Natural killer cell (primary cell): ENCODE data around the gene PUS7L. TPM values are rescaled to one million over a fixed set of nuclear protein-coding genes. Genes with fewer than 3 reads are reported as not detected.

ENCODE experiments used
- ATAC-seq, 3 donors: fragments of 150-1000 bp in 2 of 3; fragments of 200-7000 bp in 1 of 3; cut with Tn5 transposase; 1 replicate in 1 of 3; 2 replicates in 2 of 3; pipeline ENCODE4 v1.10.0; 2021; ENCODE audit warnings: mild to moderate bottlenecking in 2 of 3, moderate library complexity in 2 of 3
- DNase-seq, 2 donors: peaks; one replicate each; pipeline versions ENCODE4 v3.0.0 to v3.0.0-alpha.2; 2013 to 2021; ENCODE audit warnings: mixed read lengths in 1 of 2
- H3K27ac ChIP-seq: one replicate; pipeline ENCODE4 v1.5.1; 2013; ENCODE audit warnings: mild to moderate bottlenecking, low read length
- H3K27me3 ChIP-seq: one replicate; pipeline ENCODE4 v1.6.1; 2013; ENCODE audit warnings: low read length; ENCODE audit not compliant: control insufficient read depth, insufficient read depth
- H3K36me3 ChIP-seq: one replicate; pipeline ENCODE4 v1.6.1; 2013; ENCODE audit warnings: low read length; ENCODE audit not compliant: control insufficient read depth, insufficient read depth
- H3K4me1 ChIP-seq: one replicate; pipeline ENCODE4 v1.6.1; 2013; ENCODE audit warnings: low read length; ENCODE audit not compliant: control insufficient read depth, insufficient read depth
- H3K4me3 ChIP-seq: one replicate; pipeline ENCODE4 v1.5.1; 2013; ENCODE audit warnings: low read length
- H3K9me3 ChIP-seq: one replicate; pipeline ENCODE4 v1.6.1; 2013; ENCODE audit warnings: low read length; ENCODE audit not compliant: control insufficient read depth, insufficient read depth
- H3K27ac Mint-ChIP-seq, 2 donors: one replicate each; pipeline ENCODE4 v1.8.0; 2022; ENCODE audit warnings: mild to moderate bottlenecking in 2 of 2, mixed read lengths in 2 of 2, moderate library complexity in 1 of 2
- H3K27me3 Mint-ChIP-seq, 2 donors: one replicate each; pipeline ENCODE4 v1.8.0; 2022; ENCODE audit warnings: low read depth in 2 of 2, mixed read lengths in 2 of 2
- H3K36me3 Mint-ChIP-seq: one replicate; pipeline ENCODE4 v1.8.0; 2022; ENCODE audit warnings: mixed read lengths
- H3K4me1 Mint-ChIP-seq, 2 donors: one replicate each; pipeline ENCODE4 v1.8.0; 2022; ENCODE audit warnings: mixed read lengths in 2 of 2
- H3K4me3 Mint-ChIP-seq: one replicate; pipeline ENCODE4 v1.8.0; 2022; ENCODE audit warnings: mild to moderate bottlenecking, moderate library complexity, mixed read lengths
- H3K9me3 Mint-ChIP-seq, 2 donors: one replicate each; pipeline ENCODE4 v1.8.0; 2022; ENCODE audit warnings: mixed read lengths in 2 of 2
- WGBS: methylation state at CpG from one replicate; pipeline ENCODE4 v1.1.7; 2013; ENCODE audit warnings: missing lambda C conversion rate; ENCODE audit not compliant: insufficient coverage; 5-methylcytosine and 5-hydroxymethylcytosine counted together
- intact Hi-C: fragments of 100-400 bp; cut with micrococcal nuclease; formaldehyde crosslinking; loops from one replicate; pipeline ENCODE4 v1.14.2; 2022
- total RNA-seq, 4 donors: library from RNA; stranded (reverse); fragments of 120-200 nt in 1 of 4; gene quantifications; one replicate each; pipeline versions ENCODE4 v1.2.3 to v1.2.4, GENCODE V29; 2013 to 2022
- TF ChIP-seq, protein P1 (sequence below): fragments of 200-600 bp; IDR thresholded peaks from one replicate; pipeline ENCODE4 v1.8.0; 2022; ENCODE audit warnings: antibody characterized with exemption

The PUS7L gene
- total RNA-seq, 3 donors from 2014 or later (not counting 1 experiment from before 2014, with no cell fraction given) = 15.8 to 24.5 (median 19.0) TPM

DNA sequence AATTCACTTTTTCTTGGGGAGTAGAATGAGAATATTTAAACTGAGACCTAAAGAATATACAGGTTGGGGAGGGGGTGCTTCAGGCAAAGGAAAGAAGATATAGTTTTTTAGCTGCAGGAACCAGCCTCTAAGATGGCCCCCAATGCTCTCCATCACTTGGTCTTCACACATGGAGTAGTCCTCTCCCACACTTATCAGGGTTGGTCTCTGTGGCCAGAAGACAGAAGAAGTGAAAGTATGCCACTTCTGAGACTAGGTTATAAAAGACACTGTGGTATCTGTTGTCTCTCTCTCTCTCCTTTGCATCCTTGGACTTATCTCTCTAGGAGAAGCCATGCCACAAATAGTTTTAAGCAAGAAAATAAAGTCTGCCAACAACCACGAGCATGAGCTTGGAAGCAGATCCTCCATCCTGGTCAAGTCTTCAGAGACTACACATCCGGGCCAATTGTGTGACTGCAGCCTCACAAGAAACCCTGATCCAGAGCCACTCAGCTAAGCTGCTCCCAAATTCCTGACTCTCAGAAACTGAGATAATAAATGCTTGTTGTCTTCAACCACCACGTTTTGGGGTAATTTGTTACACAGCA is 18.0 kb downstream of the PUS7L start:
- H3K9me3 ChIP-seq = no peaks in the 10 kb centered on the region
- H3K27me3 ChIP-seq = no peaks in the 10 kb centered on the region
- intact Hi-C loops = no loop called here
- Mint-ChIP-seq H3K27me3 (no peaks in the 10 kb centered on the region), H3K9me3 (no peaks in the 10 kb centered on the region), H3K4me1 (peaks cover 0 to 5% of the 10 kb centered on the region in 2 donors), H3K27ac (no peak overlapping the region), H3K36me3 (peaks cover 7% of the 10 kb centered on the region), H3K4me3 (no peak overlapping the region)
- ATAC-seq = no peak
- 99% methylated on average over 2 of the region's 3 CpGs for WGBS
- H3K36me3 ChIP-seq = peaks cover 47% of the 10 kb centered on the region
- no peaks in the 10 kb centered on the region for H3K4me1 ChIP-seq
- no peak overlapping the region for H3K4me3 ChIP-seq
- no peak overlapping the region for H3K27ac ChIP-seq
- DNase-seq = no peak
- TF ChIP-seq, protein P1, sequence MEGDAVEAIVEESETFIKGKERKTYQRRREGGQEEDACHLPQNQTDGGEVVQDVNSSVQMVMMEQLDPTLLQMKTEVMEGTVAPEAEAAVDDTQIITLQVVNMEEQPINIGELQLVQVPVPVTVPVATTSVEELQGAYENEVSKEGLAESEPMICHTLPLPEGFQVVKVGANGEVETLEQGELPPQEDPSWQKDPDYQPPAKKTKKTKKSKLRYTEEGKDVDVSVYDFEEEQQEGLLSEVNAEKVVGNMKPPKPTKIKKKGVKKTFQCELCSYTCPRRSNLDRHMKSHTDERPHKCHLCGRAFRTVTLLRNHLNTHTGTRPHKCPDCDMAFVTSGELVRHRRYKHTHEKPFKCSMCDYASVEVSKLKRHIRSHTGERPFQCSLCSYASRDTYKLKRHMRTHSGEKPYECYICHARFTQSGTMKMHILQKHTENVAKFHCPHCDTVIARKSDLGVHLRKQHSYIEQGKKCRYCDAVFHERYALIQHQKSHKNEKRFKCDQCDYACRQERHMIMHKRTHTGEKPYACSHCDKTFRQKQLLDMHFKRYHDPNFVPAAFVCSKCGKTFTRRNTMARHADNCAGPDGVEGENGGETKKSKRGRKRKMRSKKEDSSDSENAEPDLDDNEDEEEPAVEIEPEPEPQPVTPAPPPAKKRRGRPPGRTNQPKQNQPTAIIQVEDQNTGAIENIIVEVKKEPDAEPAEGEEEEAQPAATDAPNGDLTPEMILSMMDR = no peak

DNA sequence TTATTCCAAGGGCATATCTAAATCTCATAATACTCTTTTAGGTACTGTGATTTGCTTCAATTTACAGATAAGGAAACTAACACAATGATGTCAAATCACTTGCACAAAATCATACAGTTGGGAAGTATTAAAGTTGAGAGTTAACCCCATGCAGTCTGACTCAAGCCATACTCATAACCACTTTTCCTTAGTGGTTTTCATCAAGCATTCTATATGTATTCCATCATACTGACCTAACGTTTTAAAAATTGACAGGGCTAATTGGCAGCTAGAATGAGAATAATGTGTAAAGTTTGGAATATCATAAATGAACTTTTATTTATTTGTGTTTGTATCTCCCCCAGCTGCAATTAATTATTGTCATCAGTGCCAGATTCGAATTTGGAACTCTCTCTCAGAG is 20.9 kb downstream of the PUS7L start:
- intact Hi-C loops = no loop called here
- Mint-ChIP-seq H3K36me3 (peaks cover 7% of the 10 kb centered on the region), H3K4me1 (peaks cover 0 to 5% of the 10 kb centered on the region in 2 donors), H3K27me3 (no peaks in the 10 kb centered on the region), H3K9me3 (no peaks in the 10 kb centered on the region), H3K27ac (no peak overlapping the region), H3K4me3 (no peak overlapping the region)
- ATAC-seq (no peak), DNase-seq (no peak)
- H3K9me3 ChIP-seq = no peaks in the 10 kb centered on the region
- no peaks in the 10 kb centered on the region for H3K4me1 ChIP-seq
- H3K27ac ChIP-seq = no peak overlapping the region
- TF ChIP-seq, protein P1 = no peak
- H3K4me3 ChIP-seq = no peak overlapping the region
- no peaks in the 10 kb centered on the region for H3K27me3 ChIP-seq
- 100% methylated on average over 1 of the region's 2 CpGs for WGBS
- H3K36me3 ChIP-seq = peaks cover 42% of the 10 kb centered on the region

DNA sequence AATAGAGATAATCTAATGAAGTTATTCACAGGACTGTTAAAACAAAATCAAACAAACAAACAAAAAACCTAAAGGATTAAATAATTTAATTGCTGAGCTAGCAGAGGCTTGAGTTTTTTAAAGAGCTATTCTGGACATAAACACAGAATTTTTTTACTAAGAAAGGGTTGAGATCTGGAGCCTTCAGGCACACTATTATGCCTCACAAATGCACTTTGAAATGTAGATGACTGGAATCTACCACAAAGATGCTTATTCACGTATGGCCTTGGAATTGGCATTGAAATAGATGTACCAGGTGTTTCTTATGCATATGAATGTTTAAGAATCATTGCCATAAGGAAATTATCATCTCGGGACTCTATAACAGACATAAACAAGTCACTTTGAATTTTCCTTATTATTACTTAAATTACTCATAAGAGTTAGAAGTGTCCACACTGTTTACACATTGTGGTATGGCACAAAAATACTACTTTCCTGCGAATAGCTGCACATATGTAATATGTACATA is 21.6 kb downstream of the PUS7L start:
- no peaks in the 10 kb centered on the region for H3K9me3 ChIP-seq
- Mint-ChIP-seq H3K4me3 (no peak overlapping the region), H3K27ac (no peak overlapping the region), H3K9me3 (no peaks in the 10 kb centered on the region), H3K27me3 (no peaks in the 10 kb centered on the region), H3K4me1 (peaks cover 0 to 5% of the 10 kb centered on the region in 2 donors), H3K36me3 (peaks cover 7% of the 10 kb centered on the region)
- peaks cover 36% of the 10 kb centered on the region for H3K36me3 ChIP-seq
- H3K4me3 ChIP-seq = no peak overlapping the region
- TF ChIP-seq, protein P1 = no peak
- WGBS = 94% methylated on average over 2 of the region's 3 CpGs
- ATAC-seq (no peak), DNase-seq (no peak)
- H3K27me3 ChIP-seq = no peaks in the 10 kb centered on the region
- intact Hi-C loops = no loop called here
- no peaks in the 10 kb centered on the region for H3K4me1 ChIP-seq
- H3K27ac ChIP-seq = no peak overlapping the region

DNA sequence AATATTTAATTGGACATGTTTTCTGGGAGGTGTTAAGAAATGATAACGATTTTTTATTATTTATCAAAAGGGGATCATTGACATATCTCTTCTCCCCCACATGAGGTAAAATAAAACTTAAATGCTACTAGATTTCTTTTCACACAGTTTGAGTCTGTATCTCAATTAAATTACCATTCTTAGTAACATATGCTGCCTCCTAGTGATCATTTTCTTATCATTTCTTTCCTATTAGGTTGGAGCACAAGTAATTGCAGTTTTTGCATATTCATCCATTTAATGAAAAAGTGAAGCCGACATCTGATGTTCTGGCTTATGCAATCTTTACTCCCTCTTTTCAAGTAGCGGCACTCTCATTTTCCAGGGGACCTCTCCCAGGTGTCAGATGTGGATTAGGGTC is 24.9 kb downstream of the PUS7L start:
- peaks cover 7% of the 10 kb centered on the region for H3K36me3 Mint-ChIP-seq

More for the DNA sequence above, 24.9 kb downstream of the PUS7L start:
- Histone ChIP-seq H3K4me3 (no peak overlapping the region), H3K27me3 (no peaks in the 10 kb centered on the region), H3K4me1 (no peaks in the 10 kb centered on the region), H3K36me3 (peaks cover 48% of the 10 kb centered on the region), H3K9me3 (no peaks in the 10 kb centered on the region), H3K27ac (no peak overlapping the region)
- TF ChIP-seq, protein P1 = no peak
- DNase-seq = no peak
- ATAC-seq = no peak
- H3K4me3 Mint-ChIP-seq = no peak overlapping the region
- H3K27ac Mint-ChIP-seq = no peak overlapping the region
- H3K27me3 Mint-ChIP-seq = no peaks in the 10 kb centered on the region
- intact Hi-C loops = no loop called here
- H3K4me1 Mint-ChIP-seq = no peaks in the 10 kb centered on the region
- no peaks in the 10 kb centered on the region for H3K9me3 Mint-ChIP-seq
- WGBS = 100% methylated on average over 2 of the region's 3 CpGs
